ENCODE measurements around the gene RNF6. TPM values are rescaled to one million over a fixed set of nuclear protein-coding genes. Genes with fewer than 3 reads are reported as not detected.

The RNF6 gene
- total RNA-seq, 1 donor from 2014 or later, result 33.5 TPM

DNA sequence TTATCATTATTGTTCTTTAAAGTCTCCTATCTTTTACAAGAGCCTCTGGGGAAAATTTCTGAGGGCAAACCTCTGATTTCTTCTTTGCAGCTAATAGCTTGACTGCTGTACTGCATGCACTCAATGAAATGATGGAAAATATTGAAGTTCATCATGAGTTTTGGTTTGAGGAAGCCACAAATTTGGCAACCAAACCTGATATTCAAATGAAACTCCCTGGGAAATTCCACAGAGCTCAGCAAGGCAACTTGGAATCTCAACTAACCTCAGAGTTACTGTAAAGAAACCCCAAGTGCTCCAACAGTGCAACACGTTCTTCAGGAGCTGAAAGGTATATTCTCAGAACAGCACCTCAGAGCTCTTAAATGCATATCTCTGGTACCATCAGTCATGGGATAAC is 14.2 kb upstream of the RNF6 start:
- TF ChIP-seq CTCF (IDR thresholded peaks at IDR 0.05), result no peak
- H3K27ac Mint-ChIP-seq (ENCODE audit: unreplicated experiment), result no peak overlapping the region
- H3K9me3 Mint-ChIP-seq (ENCODE audit: unreplicated experiment), result no peaks in the 10 kb centered on the region
- H3K27me3 Mint-ChIP-seq (ENCODE audit: unreplicated experiment), result peaks cover 40% of the 10 kb centered on the region
- no peaks in the 10 kb centered on the region for H3K36me3 Mint-ChIP-seq (ENCODE audit: unreplicated experiment)
- no peaks in the 10 kb centered on the region for H3K4me1 Mint-ChIP-seq (ENCODE audit: unreplicated experiment)
- DNase-seq (ENCODE audit: extremely low spot score, unreplicated experiment), result no peak
- no peak overlapping the region for H3K4me3 Mint-ChIP-seq (ENCODE audit: unreplicated experiment)

- H3K4me1 Mint-ChIP-seq (ENCODE audit: unreplicated experiment), result no peaks in the 10 kb centered on the region
- no peaks in the 10 kb centered on the region for H3K9me3 Mint-ChIP-seq (ENCODE audit: unreplicated experiment)
- peaks cover 13% of the 10 kb centered on the region for H3K27me3 Mint-ChIP-seq (ENCODE audit: unreplicated experiment)
- TF ChIP-seq CTCF (IDR thresholded peaks at IDR 0.05), result no peak
- H3K27ac Mint-ChIP-seq (ENCODE audit: unreplicated experiment), result no peak overlapping the region
- no peak overlapping the region for H3K4me3 Mint-ChIP-seq (ENCODE audit: unreplicated experiment)
- no peaks in the 10 kb centered on the region for H3K36me3 Mint-ChIP-seq (ENCODE audit: unreplicated experiment)
- no peak for DNase-seq (ENCODE audit: extremely low spot score, unreplicated experiment)
Measured at GRCh38 chr13:26230703-26231102, 8.6 kb upstream of the RNF6 start.

GRCh38 chr13:26229080-26229615 is 7.0 kb upstream of the RNF6 start:
- Mint-ChIP-seq H3K4me3 (ENCODE audit: unreplicated experiment) (no peak overlapping the region), H3K4me1 (ENCODE audit: unreplicated experiment) (no peaks in the 10 kb centered on the region), H3K27me3 (ENCODE audit: unreplicated experiment) (peaks cover 6% of the 10 kb centered on the region), H3K9me3 (ENCODE audit: unreplicated experiment) (no peaks in the 10 kb centered on the region), H3K27ac (ENCODE audit: unreplicated experiment) (no peak overlapping the region), H3K36me3 (ENCODE audit: unreplicated experiment) (no peaks in the 10 kb centered on the region)
- DNase-seq (ENCODE audit: extremely low spot score, unreplicated experiment), result no peak
- no peak for TF ChIP-seq CTCF (IDR thresholded peaks at IDR 0.05)

DNA sequence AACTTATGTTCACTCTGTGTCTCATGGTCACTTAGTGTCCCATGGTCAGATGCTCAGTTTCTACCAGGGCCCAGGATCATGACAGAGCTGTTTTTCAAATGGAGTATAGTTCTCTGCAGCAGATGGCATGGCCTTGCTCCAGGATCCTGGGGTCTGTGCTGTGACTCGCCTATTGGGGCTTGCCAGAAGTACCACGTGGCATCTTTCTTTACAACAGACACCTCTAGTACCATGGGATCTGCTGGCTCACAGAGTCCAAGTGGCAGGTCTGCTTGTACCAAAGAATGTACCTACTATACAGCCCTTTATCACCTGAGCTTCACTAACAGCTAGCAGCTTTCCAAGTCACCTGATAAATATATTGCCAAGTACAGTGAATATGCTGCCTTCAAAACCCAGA is 6.0 kb upstream of the RNF6 start:
- Mint-ChIP-seq H3K27me3 (ENCODE audit: unreplicated experiment) (peaks cover 6% of the 10 kb centered on the region), H3K27ac (ENCODE audit: unreplicated experiment) (no peak overlapping the region), H3K4me3 (ENCODE audit: unreplicated experiment) (no peak overlapping the region), H3K4me1 (ENCODE audit: unreplicated experiment) (peaks cover 4% of the 10 kb centered on the region), H3K9me3 (ENCODE audit: unreplicated experiment) (no peaks in the 10 kb centered on the region), H3K36me3 (ENCODE audit: unreplicated experiment) (no peaks in the 10 kb centered on the region)
- no peak for DNase-seq (ENCODE audit: extremely low spot score, unreplicated experiment)
- TF ChIP-seq CTCF (IDR thresholded peaks at IDR 0.05), result no peak

- Mint-ChIP-seq H3K36me3 (ENCODE audit: unreplicated experiment) (no peaks in the 10 kb centered on the region), H3K9me3 (ENCODE audit: unreplicated experiment) (no peaks in the 10 kb centered on the region), H3K27ac (ENCODE audit: unreplicated experiment) (no peak overlapping the region), H3K27me3 (ENCODE audit: unreplicated experiment) (peaks cover 6% of the 10 kb centered on the region), H3K4me1 (ENCODE audit: unreplicated experiment) (peaks cover 10% of the 10 kb centered on the region), H3K4me3 (ENCODE audit: unreplicated experiment) (no peak overlapping the region)
- TF ChIP-seq CTCF (IDR thresholded peaks at IDR 0.05), result no peak
- no peak for DNase-seq (ENCODE audit: extremely low spot score, unreplicated experiment)
Measured at GRCh38 chr13:26227166-26227971, 5.3 kb upstream of the RNF6 start.
